HG02759 (cell line): ENCODE data around the gene PAPOLA.
"Not testable (repeated sequence)": the region's sequence is repeated elsewhere in the genome, so short reads cannot be mapped to it uniquely, and the experiment has no call there.

ENCODE experiments used
- ATAC-seq: cut with Tn5 transposase; IDR thresholded peaks from one replicate; pipeline ENCODE4 v1.9.1; 2021; ENCODE audit warnings: mild to moderate bottlenecking, moderate library complexity; ENCODE audit not compliant: unreplicated experiment

PAPOLA gene

GRCh38 chr14:96502621-96503305 lies 581 bp downstream of the PAPOLA start:
- ATAC-seq, result peak; percentile 42

DNA sequence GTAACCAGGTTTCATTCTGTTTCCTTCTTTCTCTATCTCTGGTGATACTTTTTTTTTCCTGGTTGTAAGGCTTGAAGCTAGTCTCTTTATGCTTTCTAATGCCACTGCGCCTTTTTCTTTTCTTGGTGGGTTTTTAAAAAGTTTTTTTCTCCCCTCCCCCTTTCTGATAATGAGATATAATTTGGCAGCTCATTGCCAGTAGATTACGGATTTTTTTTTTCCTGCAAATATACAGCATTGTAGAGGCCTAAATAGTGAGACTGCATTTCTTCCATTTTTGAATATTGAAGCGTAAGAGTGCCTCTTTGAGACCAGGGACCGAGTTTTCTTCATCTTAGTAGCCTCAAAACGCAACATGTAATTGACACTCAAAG lies 1.1 kb downstream of the PAPOLA start:
- ATAC-seq, result no peak

DNA sequence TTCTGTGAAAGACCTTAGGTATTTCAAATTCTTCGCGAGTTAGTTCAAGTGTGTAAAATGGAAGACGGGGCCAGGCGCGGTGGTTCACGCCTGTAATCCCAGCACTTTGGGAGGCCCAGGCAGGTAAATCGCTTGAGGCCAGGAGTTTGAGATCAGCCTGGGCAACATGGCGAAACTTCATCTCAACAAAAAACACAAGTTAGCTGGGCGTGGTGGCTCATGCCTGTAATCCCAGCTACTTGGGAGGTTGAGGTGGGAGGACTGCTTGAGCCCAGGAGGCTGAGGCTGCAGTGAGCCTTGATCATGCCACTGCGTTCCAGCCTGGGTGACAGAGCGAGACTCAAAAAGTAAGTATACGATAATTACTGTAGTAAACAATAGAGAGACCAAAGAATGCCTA lies 2.2 kb downstream of the PAPOLA start:
- ATAC-seq, result not testable (repeated sequence)

GRCh38 chr14:96507723-96508122 lies 5.5 kb downstream of the PAPOLA start:
- ATAC-seq, result no peak

DNA sequence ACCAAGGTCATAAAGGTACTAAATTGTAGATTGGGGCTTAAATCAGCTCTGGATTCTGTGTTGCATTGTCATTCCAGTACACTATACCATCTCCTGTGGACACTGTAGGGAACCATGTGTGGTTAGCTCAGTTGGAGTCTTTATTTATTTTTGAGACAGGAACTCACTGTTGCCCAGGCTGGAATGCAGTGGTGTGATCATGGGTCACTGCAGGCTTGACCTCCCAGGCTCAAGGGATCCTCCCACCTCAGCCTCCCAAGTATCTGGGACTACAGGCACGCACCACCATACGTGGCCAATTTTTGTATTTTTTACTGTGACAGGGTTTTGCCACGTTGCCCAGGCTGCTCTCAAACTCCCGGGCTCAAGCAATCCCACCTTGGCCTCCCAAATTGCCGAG lies 6.7 kb downstream of the PAPOLA start:
- ATAC-seq, result no peak

- ATAC-seq, result peak; percentile 33
Observed at GRCh38 chr14:96509457-96510090, 7.4 kb downstream of the PAPOLA start.

- no peak for ATAC-seq
Observed at GRCh38 chr14:96511146-96511545, 9.0 kb downstream of the PAPOLA start.

GRCh38 chr14:96511667-96512066 lies 9.5 kb downstream of the PAPOLA start:
- no peak for ATAC-seq

- no peak for ATAC-seq
Observed at GRCh38 chr14:96512122-96512521, 9.9 kb downstream of the PAPOLA start.

DNA sequence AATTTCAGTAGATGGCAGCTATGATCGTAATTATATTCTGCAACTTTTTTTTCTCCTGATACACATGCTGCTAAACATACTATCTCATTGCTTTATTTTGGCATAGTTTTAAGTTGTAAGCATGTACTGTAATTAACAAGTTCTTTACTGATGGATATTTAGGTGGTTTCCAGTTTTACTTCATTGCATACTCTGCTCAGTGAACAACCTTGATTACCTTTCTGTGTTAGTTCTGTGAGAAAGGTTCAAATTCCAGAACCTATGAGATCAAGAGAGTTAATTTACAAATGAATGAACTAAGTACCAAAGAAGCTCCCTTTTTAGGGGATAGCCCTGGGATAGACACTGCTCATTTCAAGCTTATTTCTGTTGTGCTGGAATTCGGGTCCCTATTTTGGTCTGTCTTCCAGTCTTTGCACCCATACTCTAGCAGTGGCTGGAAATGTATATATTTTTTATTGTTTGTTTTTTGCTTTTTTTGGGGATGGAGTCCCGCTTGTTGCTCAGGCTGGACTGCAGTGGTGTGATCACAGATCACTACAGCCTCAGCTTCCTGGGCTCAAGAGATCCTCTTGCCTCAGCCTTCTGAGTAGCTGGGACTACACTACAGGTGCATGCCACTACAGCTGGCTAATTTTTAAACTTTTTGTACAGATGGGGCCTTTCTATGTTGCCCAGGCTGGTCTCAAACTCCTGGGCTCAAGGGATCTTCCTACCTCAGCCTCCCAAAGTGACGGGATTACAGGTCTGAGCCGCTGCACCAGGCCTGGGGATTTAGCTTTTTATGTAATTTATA lies 10.6 kb downstream of the PAPOLA start:
- ATAC-seq, result peak; percentile 26

DNA sequence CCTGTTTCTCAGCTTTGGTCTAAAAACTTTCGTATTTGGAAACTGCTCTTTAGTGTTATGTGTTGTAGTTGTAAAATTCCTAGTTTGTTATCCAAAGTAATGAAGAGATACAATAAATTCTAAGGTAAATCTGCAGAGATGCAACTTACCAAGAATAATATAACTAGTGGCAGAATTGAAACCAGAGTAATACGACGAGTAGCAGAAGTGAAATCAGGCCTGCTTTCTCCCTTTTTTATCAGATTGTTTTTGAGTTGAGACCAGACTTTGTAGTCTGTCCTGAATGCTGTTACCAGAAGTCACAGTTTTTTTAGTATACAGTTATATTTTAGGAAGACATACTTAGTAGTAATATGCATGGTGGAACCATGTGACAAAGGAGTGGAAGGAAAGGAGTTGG lies 12.5 kb downstream of the PAPOLA start:
- peak; percentile 35 for ATAC-seq

GRCh38 chr14:96515731-96516130 lies 13.5 kb downstream of the PAPOLA start:
- no peak for ATAC-seq

DNA sequence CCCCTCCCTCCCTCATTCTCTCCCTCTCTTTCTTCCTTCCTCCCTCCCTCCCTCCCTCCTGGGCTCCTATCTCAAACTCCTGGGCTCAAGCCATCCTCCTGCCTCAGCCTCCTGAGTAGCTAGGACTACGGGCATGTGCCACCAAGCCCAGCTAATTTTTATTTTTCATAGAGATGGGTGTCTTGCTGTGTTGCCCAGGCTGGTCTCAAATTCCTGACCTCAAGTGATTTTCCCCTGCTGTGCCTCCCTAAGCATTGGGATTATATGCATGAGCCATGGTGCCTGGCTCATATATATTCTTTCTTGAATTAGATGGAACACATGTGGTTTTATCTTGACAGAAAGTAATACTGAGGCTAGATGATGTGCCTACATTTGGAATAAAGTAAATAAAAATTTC lies 14.2 kb downstream of the PAPOLA start:
- no peak for ATAC-seq

DNA sequence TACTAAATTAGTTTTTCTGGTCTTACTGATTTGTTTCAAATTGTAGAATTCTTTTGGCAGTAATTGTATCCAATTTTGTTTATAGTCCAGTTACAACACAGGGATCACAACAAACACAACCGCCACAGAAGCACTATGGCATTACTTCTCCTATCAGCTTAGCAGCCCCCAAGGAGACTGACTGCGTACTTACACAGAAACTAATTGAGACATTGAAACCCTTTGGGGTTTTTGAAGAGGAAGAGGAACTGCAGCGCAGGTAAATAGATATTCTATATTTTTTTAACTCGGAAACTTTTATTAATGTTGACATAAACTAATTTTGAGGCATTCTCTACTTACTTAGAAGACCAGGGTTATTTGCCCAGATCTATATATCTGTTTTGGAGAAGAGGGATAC lies 17.8 kb downstream of the PAPOLA start:
- ATAC-seq, result no peak

DNA sequence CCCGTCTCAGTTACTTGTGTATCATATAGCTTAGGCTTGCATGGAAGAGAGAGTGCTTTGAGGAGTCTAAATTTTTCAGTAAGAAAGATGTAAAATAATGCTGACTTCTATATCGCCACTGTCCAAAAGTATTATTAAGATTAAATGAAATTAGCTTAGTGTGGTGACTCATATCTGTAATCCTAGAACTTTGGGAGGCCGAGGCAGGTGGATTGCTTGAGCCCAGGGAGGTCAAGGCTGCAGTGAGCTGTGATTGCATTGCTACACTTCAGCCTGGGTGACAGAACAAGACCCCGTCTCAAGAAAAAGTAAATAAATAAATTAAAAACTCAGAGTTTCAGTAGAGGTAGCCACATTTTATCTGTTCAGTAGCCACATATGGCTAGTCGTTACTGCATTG lies 23.3 kb downstream of the PAPOLA start:
- no peak for ATAC-seq

GRCh38 chr14:96532632-96533031 lies 30.4 kb downstream of the PAPOLA start:
- no peak for ATAC-seq

GRCh38 chr14:96536807-96537206 lies 34.6 kb downstream of the PAPOLA start:
- ATAC-seq, result no peak

GRCh38 chr14:96538097-96538989 lies 36.2 kb downstream of the PAPOLA start:
- ATAC-seq, result no peak

GRCh38 chr14:96538990-96539317 lies 36.8 kb downstream of the PAPOLA start:
- ATAC-seq, result no peak

DNA sequence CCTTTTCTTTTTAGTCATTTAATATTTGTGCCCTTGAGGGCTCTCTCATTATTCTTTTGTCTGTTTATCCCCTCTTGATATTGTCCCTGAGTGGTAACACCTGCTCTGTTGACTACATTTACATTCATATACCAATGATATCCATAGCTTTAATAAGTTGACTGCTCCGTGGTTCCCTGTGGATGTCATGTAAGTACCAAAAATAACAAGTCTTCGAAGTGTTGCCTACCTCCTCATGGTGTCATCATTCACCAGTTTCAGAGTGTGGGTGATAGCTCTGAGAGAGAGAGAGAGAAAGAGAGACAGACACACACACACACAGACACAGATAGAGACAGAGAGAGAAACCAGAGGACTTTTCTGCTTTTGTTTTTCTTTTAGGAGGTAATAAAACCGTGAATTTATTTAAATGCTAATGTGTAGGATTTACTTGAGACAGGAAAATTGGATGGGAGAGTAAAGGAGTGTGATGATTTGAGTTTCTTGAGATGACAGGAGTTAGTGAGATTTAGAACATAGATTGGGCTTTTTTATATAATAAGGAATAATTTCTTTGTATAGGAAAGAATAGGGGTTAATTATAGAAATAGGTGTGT lies 52.2 kb downstream of the PAPOLA start:
- ATAC-seq, result no peak

DNA sequence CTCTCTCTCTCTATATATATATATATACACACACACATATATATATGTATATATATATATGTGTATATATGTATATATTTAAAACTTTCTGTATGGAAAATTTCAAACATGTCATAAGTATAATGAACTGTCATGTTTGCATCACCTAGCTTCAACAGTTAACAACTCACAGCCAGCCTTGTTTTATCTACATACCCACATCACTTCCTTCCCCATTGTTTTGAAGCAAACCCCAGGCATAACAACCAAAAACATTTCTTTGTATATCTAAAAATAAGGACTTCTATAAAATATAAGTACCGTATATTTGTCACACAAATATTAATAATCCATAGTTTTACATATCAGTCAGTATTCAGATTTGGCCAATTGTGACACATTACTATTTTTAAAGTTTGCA lies 57.4 kb downstream of the PAPOLA start:
- ATAC-seq, result no peak
